GM12865 (cell line): ENCODE measurements around the gene KCTD3.

Experiments
- DNase-seq: peaks from one replicate; pipeline ENCODE4 v3.0.0; 2010; ENCODE audit warnings: low read depth
- H3K4me3 ChIP-seq: 2 replicates; pipeline ENCODE4 v1.5.1; 2011; ENCODE audit warnings: mild to moderate bottlenecking, low read depth, low read length, control low read depth
- TF ChIP-seq, protein P1 (sequence below): IDR thresholded peaks from 2 replicates; pipeline ENCODE4 v1.5.1; 2011; ENCODE audit warnings: low read length, control low read depth, low read depth, inconsistent platforms; ENCODE audit not compliant: insufficient read depth; ENCODE audit errors: missing control alignments

Gene KCTD3

GRCh38 chr1:215650446-215651149, 83.5 kb downstream of the KCTD3 start:
- TF ChIP-seq, protein P1, sequence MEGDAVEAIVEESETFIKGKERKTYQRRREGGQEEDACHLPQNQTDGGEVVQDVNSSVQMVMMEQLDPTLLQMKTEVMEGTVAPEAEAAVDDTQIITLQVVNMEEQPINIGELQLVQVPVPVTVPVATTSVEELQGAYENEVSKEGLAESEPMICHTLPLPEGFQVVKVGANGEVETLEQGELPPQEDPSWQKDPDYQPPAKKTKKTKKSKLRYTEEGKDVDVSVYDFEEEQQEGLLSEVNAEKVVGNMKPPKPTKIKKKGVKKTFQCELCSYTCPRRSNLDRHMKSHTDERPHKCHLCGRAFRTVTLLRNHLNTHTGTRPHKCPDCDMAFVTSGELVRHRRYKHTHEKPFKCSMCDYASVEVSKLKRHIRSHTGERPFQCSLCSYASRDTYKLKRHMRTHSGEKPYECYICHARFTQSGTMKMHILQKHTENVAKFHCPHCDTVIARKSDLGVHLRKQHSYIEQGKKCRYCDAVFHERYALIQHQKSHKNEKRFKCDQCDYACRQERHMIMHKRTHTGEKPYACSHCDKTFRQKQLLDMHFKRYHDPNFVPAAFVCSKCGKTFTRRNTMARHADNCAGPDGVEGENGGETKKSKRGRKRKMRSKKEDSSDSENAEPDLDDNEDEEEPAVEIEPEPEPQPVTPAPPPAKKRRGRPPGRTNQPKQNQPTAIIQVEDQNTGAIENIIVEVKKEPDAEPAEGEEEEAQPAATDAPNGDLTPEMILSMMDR = no peak
- no peak for DNase-seq
- no peak overlapping the region for H3K4me3 ChIP-seq

DNA sequence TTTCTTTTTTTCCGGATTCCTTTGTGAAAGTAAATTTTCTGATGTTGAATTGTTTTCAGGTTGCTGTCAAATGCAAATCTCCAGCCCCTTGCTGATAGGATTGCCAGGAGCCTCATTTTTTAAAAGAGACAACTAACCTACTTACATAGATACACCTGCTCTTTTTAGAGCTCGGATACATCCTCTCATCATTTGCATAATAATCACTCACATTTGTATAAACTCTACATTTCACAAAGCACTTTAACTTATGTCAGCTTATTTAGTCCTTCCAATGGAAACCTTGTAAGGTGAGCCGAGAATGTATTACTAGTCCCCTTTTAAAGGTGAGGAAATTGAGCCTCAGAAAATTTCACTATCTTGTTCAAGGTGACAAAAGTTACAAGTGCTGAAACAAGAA, 84.8 kb downstream of the KCTD3 start:
- TF ChIP-seq, protein P1 = no peak
- DNase-seq = no peak
- no peak overlapping the region for H3K4me3 ChIP-seq

- DNase-seq = no peak
- no peak overlapping the region for H3K4me3 ChIP-seq
- TF ChIP-seq, protein P1 = no peak
Observed at GRCh38 chr1:215652371-215652770, 85.3 kb downstream of the KCTD3 start.

DNA sequence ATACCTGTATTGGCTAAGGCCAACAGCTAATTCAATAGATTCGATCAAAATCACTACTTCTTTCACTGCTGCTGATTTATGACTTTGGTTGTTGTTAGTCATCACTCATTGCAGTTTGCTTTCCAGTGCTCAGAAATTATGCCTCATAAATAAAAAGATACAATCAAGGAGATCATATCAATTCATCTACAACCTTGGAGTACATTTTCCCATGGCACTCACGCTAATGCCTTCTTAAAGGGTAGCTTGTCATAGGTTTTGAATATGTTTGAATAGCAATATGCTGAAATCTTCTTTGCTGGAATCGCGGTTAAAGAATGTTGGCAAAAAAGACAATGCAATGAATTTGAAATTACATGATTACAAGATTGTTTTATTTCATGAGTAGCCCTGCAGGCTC, 89.9 kb downstream of the KCTD3 start:
- H3K4me3 ChIP-seq = no peak overlapping the region
- TF ChIP-seq, protein P1 = no peak
- no peak for DNase-seq

DNA sequence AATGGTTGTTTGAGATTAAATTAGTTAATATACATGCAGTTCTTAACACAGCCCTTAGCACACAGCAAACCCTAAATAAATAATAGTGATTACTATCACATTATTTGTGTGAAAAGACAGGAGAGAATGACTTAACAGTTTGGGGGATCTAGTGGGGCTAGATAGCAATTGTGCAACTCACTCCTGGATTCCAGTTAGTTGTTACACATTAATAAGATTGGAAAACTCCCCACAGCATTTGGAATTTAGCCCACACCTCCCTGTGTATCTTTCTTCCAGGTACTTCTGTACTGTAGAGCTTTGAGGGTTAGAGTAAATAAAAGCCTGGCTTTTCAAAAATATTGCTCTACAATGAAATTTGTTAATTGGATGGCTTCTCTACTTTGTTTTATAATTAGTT, 93.2 kb downstream of the KCTD3 start:
- DNase-seq = no peak
- TF ChIP-seq, protein P1 = no peak
- no peak overlapping the region for H3K4me3 ChIP-seq

GRCh38 chr1:215661033-215661432, 93.9 kb downstream of the KCTD3 start:
- H3K4me3 ChIP-seq = no peak overlapping the region
- TF ChIP-seq, protein P1 = no peak
- no peak for DNase-seq

DNA sequence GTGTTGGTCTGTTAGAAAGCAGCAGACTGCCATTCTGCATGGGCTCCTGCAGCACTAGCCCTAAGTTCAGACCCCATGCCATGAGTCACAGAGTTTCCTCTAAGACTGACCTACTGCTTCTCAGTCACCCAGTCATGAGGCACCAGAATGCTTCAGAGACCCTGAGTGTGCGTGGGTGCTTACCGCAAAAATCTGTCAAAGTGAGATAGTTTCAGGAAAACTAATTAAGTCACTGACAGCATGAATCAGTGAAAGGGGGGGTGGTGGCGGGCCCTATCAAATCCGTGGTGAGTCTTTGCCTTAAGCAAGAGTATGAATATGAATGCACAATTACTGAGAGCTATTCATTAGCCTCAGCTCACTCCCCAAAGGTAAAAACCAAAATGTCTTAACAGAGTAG, 98.1 kb downstream of the KCTD3 start:
- H3K4me3 ChIP-seq = no peak overlapping the region
- TF ChIP-seq, protein P1 = no peak
- no peak for DNase-seq
